Endodermal cell (in vitro differentiated cells): ENCODE data around the gene ANKRD52. TPM values are rescaled to one million over a fixed set of nuclear protein-coding genes. Genes with fewer than 3 reads are reported as not detected.

Source experiments
- DNase-seq: peaks from one replicate; pipeline ENCODE4 v3.0.0-alpha.2; 2017
- H3K27ac ChIP-seq: 2 replicates; pipeline ENCODE4 v1.5.1; 2013; ENCODE audit warnings: mild to moderate bottlenecking, low read depth, low read length, moderate library complexity
- H3K27me3 ChIP-seq: 2 replicates; pipeline ENCODE4 v1.6.1; 2013; ENCODE audit warnings: mild to moderate bottlenecking, low read length, moderate library complexity; ENCODE audit not compliant: insufficient read depth, control insufficient read depth, poor library complexity, severe bottlenecking
- H3K36me3 ChIP-seq: 2 replicates; pipeline ENCODE4 v1.7.0; 2013; ENCODE audit warnings: mild to moderate bottlenecking, low read length, moderate library complexity; ENCODE audit not compliant: control insufficient read depth, insufficient read depth
- H3K4me1 ChIP-seq: one replicate; pipeline ENCODE4 v1.7.0; 2013; ENCODE audit warnings: low read length; ENCODE audit not compliant: control insufficient read depth, insufficient read depth
- H3K4me3 ChIP-seq: 2 replicates; pipeline ENCODE4 v1.5.1; 2013; ENCODE audit warnings: mild to moderate bottlenecking, low read length, moderate library complexity
- H3K9ac ChIP-seq: 2 replicates; pipeline ENCODE4 v1.6.1; 2013; ENCODE audit warnings: mild to moderate bottlenecking, low read length, moderate library complexity; ENCODE audit not compliant: poor library complexity, severe bottlenecking; ENCODE audit errors: extremely low read depth
- H3K9me3 ChIP-seq: 2 replicates; pipeline ENCODE4 v1.6.1; 2013; ENCODE audit warnings: mild to moderate bottlenecking, low read length, moderate library complexity; ENCODE audit not compliant: control insufficient read depth
- H3K27ac Mint-ChIP-seq: 2 replicates; pipeline ENCODE4 v1.8.0; 2020; ENCODE audit warnings: mixed read lengths
- H3K27me3 Mint-ChIP-seq: 2 replicates; pipeline ENCODE4 v1.8.0; 2021; ENCODE audit warnings: mild to moderate bottlenecking, mixed read lengths; ENCODE audit not compliant: insufficient read depth
- H3K36me3 Mint-ChIP-seq: 2 replicates; pipeline ENCODE4 v1.8.0; 2020; ENCODE audit warnings: low read depth, mixed read lengths
- H3K4me1 Mint-ChIP-seq: 2 replicates; pipeline ENCODE4 v1.8.0; 2020; ENCODE audit warnings: mixed read lengths
- H3K4me3 Mint-ChIP-seq: 2 replicates; pipeline ENCODE4 v1.8.0; 2020; ENCODE audit warnings: mild to moderate bottlenecking, moderate library complexity, mixed read lengths
- H3K9me3 Mint-ChIP-seq: 2 replicates; pipeline ENCODE4 v1.8.0; 2020; ENCODE audit warnings: mild to moderate bottlenecking, mixed read lengths
- WGBS, 2 experiments: methylation state at CpG; one replicate each; pipeline versions ENCODE4 v1.1.5 to v1.1.7; 2013; ENCODE audit warnings: missing lambda C conversion rate in 2 of 2, mixed read lengths in 1 of 2; ENCODE audit not compliant: insufficient coverage in 1 of 2, insufficient read length in 1 of 2; 5-methylcytosine and 5-hydroxymethylcytosine counted together
- total RNA-seq, 2 donors: library from RNA; stranded (reverse); fragmentation: NEBNext Ultra II Directional in 1 of 2; extraction: Animal tissue kit (Norgen Biotek cat#: 25700) in 1 of 2; gene quantifications; 2 replicates in 1 of 2; 3 replicates in 1 of 2; pipeline ENCODE4 v1.2.1, GENCODE V29; 2021
- TF ChIP-seq, protein P1 (sequence below): fragments of 200-600 bp; sonication (generic); conservative IDR thresholded peaks from 2 replicates; pipeline ENCODE4 v1.5.0; 2021; ENCODE audit warnings: antibody characterized with exemption, mild to moderate bottlenecking

Gene ANKRD52
- total RNA-seq, 2 donors from 2014 or later, result 39.3 to 54.9 TPM

DNA sequence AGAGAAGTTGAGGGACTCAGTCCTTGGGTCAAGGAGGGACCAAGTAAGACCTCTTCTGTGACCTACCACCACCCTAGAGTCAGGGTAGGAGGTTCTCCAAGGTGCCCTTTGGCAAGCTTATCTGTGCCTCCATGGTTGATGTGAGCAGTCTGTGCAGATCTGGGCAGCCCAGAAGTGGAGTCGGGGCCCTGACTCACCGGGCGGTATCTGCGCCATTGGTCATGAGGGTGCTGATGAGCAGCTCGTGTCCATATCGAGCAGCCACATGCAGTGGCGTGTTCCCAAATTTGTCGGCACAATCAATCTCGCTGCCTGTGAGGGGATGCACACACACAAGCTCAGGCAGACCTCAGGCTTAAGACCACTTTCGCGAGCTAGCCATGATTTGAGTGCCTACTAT lies 5.1 kb downstream of the ANKRD52 start:
- H3K4me3 ChIP-seq, result no peak overlapping the region
- no peaks in the 10 kb centered on the region for H3K9me3 ChIP-seq
- no peaks in the 10 kb centered on the region for H3K27me3 Mint-ChIP-seq
- peaks cover 56% of the 10 kb centered on the region for H3K36me3 Mint-ChIP-seq
- no peaks in the 10 kb centered on the region for H3K27me3 ChIP-seq
- no peak for DNase-seq
- H3K27ac Mint-ChIP-seq, result no peak overlapping the region
- TF ChIP-seq, protein P1, sequence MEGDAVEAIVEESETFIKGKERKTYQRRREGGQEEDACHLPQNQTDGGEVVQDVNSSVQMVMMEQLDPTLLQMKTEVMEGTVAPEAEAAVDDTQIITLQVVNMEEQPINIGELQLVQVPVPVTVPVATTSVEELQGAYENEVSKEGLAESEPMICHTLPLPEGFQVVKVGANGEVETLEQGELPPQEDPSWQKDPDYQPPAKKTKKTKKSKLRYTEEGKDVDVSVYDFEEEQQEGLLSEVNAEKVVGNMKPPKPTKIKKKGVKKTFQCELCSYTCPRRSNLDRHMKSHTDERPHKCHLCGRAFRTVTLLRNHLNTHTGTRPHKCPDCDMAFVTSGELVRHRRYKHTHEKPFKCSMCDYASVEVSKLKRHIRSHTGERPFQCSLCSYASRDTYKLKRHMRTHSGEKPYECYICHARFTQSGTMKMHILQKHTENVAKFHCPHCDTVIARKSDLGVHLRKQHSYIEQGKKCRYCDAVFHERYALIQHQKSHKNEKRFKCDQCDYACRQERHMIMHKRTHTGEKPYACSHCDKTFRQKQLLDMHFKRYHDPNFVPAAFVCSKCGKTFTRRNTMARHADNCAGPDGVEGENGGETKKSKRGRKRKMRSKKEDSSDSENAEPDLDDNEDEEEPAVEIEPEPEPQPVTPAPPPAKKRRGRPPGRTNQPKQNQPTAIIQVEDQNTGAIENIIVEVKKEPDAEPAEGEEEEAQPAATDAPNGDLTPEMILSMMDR, result no peak
- peaks cover 81% of the 10 kb centered on the region for H3K36me3 ChIP-seq
- H3K4me1 ChIP-seq, result no peaks in the 10 kb centered on the region
- H3K27ac ChIP-seq, result no peak overlapping the region
- H3K9ac ChIP-seq, result no peak overlapping the region
- H3K4me3 Mint-ChIP-seq, result no peak overlapping the region
- peaks cover 14% of the 10 kb centered on the region for H3K4me1 Mint-ChIP-seq
- WGBS, 2 experiments, result 96 to 100% methylated on average over 9 to 11 of the region's 11 CpGs
- H3K9me3 Mint-ChIP-seq, result no peaks in the 10 kb centered on the region

DNA sequence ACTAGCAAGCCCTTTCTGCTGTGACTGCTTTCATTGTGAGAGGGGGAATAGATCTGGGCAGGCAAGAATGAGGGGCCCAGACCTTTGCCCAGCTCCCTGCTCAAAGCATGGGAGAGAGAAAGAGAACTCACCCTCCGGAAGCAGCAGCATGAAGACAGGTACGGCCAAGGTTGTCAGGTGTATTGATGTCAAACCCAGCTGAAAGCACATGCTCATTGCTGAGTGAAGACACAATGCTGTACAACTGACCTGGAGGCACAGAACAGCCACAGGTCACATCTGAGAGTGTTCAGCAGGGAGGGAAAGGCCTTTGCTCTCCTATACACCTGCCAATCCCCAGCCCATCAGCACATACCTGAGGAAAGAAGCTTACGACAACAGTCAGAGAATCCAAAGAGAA lies 5.5 kb downstream of the ANKRD52 start:
- DNase-seq, result no peak
- Histone ChIP-seq H3K9me3 (no peaks in the 10 kb centered on the region), H3K27ac (no peak overlapping the region), H3K36me3 (peaks cover 83% of the 10 kb centered on the region), H3K4me1 (no peaks in the 10 kb centered on the region), H3K9ac (no peak overlapping the region), H3K27me3 (no peaks in the 10 kb centered on the region), H3K4me3 (no peak overlapping the region)
- Mint-ChIP-seq H3K27ac (no peak overlapping the region), H3K4me1 (peaks cover 14% of the 10 kb centered on the region), H3K4me3 (no peak overlapping the region), H3K27me3 (no peaks in the 10 kb centered on the region), H3K9me3 (no peaks in the 10 kb centered on the region), H3K36me3 (peaks cover 59% of the 10 kb centered on the region)
- 97% methylated on average over 2 to 3 of the region's 3 CpGs for WGBS, 2 experiments
- TF ChIP-seq, protein P1, result no peak

DNA sequence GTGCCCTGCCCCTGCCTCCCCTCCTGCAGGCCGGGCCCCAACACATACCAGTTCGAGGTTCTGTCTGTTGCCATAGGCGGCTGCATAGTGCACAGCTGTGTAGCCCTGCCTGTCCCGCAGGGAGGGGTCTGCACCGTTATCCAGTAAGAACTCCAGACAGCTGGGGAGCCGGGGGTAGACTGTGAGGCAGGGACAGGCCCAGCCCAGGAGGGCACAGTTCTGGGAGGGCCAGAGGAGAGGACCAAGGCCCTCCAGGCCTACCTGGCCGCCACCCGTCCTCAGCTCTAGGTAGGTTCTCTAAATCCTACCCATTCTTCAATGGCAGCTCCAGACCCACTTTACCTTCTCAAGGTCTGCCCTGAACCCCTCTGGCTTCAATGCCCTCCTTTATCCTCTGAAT lies 9.5 kb downstream of the ANKRD52 start:
- Mint-ChIP-seq H3K36me3 (peaks cover 65% of the 10 kb centered on the region), H3K4me1 (no peaks in the 10 kb centered on the region), H3K27ac (no peak overlapping the region), H3K27me3 (no peaks in the 10 kb centered on the region), H3K4me3 (no peak overlapping the region), H3K9me3 (no peaks in the 10 kb centered on the region)
- Histone ChIP-seq H3K4me1 (no peaks in the 10 kb centered on the region), H3K4me3 (no peak overlapping the region), H3K9me3 (no peaks in the 10 kb centered on the region), H3K27me3 (no peaks in the 10 kb centered on the region), H3K36me3 (peaks cover 85% of the 10 kb centered on the region), H3K9ac (no peak overlapping the region), H3K27ac (no peak overlapping the region)
- no peak for DNase-seq
- TF ChIP-seq, protein P1, result no peak
- WGBS, 2 experiments, result 90 to 92% methylated on average over 8 of the region's 8 CpGs
